Occipital lobe (tissue), 2 donors: ENCODE data around the gene RBM42. TPM values are rescaled to one million over a fixed set of nuclear protein-coding genes. Genes with fewer than 3 reads are reported as not detected.
"Not testable (repeated sequence)": the region's sequence is repeated elsewhere in the genome, so short reads cannot be mapped to it uniquely, and the experiment has no call there.

Experiments used
- DNase-seq: peaks from one replicate; lab custom pipeline; 2025; lab: John Stamatoyannopoulos, UW
- total RNA-seq: library from RNA; depleted of rRNA; stranded (reverse); fragments of >200 nt; gene quantifications from one replicate; pipeline ENCODE4 v1.2.3, GENCODE V29; 2014

The RBM42 gene
- 16.7 TPM for total RNA-seq

- DNase-seq = peak; percentile 92
Measured at GRCh38 chr19:35628565-35629331, at the start of gene RBM42. TSS of gene RBM42 (plus strand) at chr19:35629036. CDS start at chr19:35629154, 118 bp downstream.

- no peak for DNase-seq
Measured at GRCh38 chr19:35582760-35583159, 46.1 kb upstream of the RBM42 start.

GRCh38 chr19:35585848-35586247 lies 43.0 kb upstream of the RBM42 start, which contains the start of gene PMIS2:
TSS of gene PMIS2 (plus strand) at chr19:35586173. CDS start at chr19:35586260, 87 bp downstream.
- DNase-seq = no peak

- DNase-seq = no peak
Measured at GRCh38 chr19:35587321-35587720, 41.5 kb upstream of the RBM42 start.

GRCh38 chr19:35590875-35591274 lies 38.0 kb upstream of the RBM42 start:
- no peak for DNase-seq

GRCh38 chr19:35592226-35592625 lies 36.6 kb upstream of the RBM42 start:
- DNase-seq = no peak

- DNase-seq = not testable (repeated sequence)
Measured at GRCh38 chr19:35595026-35595425, 33.8 kb upstream of the RBM42 start.

GRCh38 chr19:35595928-35596327 lies 32.9 kb upstream of the RBM42 start:
- DNase-seq = no peak

- DNase-seq = no peak
Measured at GRCh38 chr19:35596366-35596999, 32.4 kb upstream of the RBM42 start.

- no peak for DNase-seq
Measured at GRCh38 chr19:35601971-35602370, 26.9 kb upstream of the RBM42 start.

GRCh38 chr19:35604436-35604835 lies 24.4 kb upstream of the RBM42 start:
- DNase-seq = not testable (repeated sequence)

- not testable (repeated sequence) for DNase-seq
Measured at GRCh38 chr19:35607170-35607569, 21.7 kb upstream of the RBM42 start.

GRCh38 chr19:35607661-35608060 lies 21.2 kb upstream of the RBM42 start:
- no peak for DNase-seq

- DNase-seq = no peak
Measured at GRCh38 chr19:35608251-35608650, 20.6 kb upstream of the RBM42 start.

GRCh38 chr19:35609851-35610353 lies 18.9 kb upstream of the RBM42 start:
- DNase-seq = no peak

GRCh38 chr19:35612224-35612558 lies 16.6 kb upstream of the RBM42 start:
- DNase-seq = no peak

GRCh38 chr19:35612559-35613321 lies 16.1 kb upstream of the RBM42 start, which contains the start of gene HAUS5:
TSS of gene HAUS5 (plus strand) at chr19:35612735. CDS start at chr19:35612795, 60 bp downstream.
- DNase-seq = peak; percentile 87

- DNase-seq = no peak
Measured at GRCh38 chr19:35613574-35613973, 15.3 kb upstream of the RBM42 start.

- DNase-seq = no peak
Measured at GRCh38 chr19:35615036-35615435, 13.8 kb upstream of the RBM42 start.

- no peak for DNase-seq
Measured at GRCh38 chr19:35618857-35619256, 10.0 kb upstream of the RBM42 start.

GRCh38 chr19:35619290-35619923 lies 9.4 kb upstream of the RBM42 start:
- DNase-seq = no peak
